Fibroblast of mammary gland (primary cell): ENCODE data around the gene MXD4.

Experiments
- DNase-seq: peaks from one replicate; pipeline ENCODE4 v3.0.0-alpha.2; 2010; ENCODE audit warnings: low read depth
- H3K4me3 ChIP-seq: 2 replicates; pipeline ENCODE4 v1.5.1; 2011; ENCODE audit warnings: low read depth, mild to moderate bottlenecking, low read length, moderate library complexity; ENCODE audit not compliant: control insufficient read depth
- TF ChIP-seq, protein P1 (sequence below): conservative IDR thresholded peaks from 2 replicates; pipeline ENCODE4 v1.5.1; 2011; ENCODE audit warnings: low read depth, low read length, inconsistent platforms; ENCODE audit not compliant: control insufficient read depth, insufficient read depth

The MXD4 gene, protein sequence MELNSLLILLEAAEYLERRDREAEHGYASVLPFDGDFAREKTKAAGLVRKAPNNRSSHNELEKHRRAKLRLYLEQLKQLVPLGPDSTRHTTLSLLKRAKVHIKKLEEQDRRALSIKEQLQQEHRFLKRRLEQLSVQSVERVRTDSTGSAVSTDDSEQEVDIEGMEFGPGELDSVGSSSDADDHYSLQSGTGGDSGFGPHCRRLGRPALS

GRCh38 chr4:2261853-2262144 lies at the start of gene MXD4:
Gene MXD4, minus strand, starts transcription at chr4:2262109. Its CDS starts 129 bp downstream, at chr4:2261980.
- peak within 1 kb of the TSS; percentile 83 for H3K4me3 ChIP-seq
- TF ChIP-seq, protein P1, sequence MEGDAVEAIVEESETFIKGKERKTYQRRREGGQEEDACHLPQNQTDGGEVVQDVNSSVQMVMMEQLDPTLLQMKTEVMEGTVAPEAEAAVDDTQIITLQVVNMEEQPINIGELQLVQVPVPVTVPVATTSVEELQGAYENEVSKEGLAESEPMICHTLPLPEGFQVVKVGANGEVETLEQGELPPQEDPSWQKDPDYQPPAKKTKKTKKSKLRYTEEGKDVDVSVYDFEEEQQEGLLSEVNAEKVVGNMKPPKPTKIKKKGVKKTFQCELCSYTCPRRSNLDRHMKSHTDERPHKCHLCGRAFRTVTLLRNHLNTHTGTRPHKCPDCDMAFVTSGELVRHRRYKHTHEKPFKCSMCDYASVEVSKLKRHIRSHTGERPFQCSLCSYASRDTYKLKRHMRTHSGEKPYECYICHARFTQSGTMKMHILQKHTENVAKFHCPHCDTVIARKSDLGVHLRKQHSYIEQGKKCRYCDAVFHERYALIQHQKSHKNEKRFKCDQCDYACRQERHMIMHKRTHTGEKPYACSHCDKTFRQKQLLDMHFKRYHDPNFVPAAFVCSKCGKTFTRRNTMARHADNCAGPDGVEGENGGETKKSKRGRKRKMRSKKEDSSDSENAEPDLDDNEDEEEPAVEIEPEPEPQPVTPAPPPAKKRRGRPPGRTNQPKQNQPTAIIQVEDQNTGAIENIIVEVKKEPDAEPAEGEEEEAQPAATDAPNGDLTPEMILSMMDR = no peak

DNA sequence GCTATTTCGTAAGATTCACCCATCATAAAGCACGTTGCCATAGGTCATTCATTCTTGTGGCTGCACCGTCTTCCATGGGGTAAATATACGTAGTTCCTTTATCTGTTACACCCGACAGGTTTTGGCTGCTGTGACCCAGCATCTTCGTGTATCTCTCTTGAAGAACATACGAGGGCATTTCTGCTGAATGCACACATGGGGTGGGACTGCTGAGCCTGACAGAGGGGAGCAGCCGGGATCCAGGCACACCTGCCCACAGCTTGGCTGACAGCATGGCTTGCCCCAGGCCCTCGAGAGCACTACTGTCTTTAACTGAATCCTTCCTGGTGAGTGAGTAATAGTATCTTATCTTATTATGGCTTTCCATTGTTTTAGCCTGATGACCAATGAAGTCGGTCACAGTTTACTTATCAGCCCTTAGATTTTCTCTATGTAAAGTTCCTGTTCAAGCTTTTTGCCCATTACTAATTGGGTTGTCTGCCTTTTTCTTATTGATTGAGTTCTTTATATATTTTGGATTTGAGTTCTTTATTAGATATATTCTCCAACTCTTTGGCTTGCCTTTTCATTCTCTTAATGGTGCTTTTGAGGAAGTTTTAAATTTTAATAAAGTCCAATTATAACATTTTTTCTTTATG lies 45.0 kb upstream of the MXD4 start:
- no peak for DNase-seq
- TF ChIP-seq, protein P1 = no peak
- H3K4me3 ChIP-seq = no peak overlapping the region

More at GRCh38 chr4:2261853-2262144, at the start of gene MXD4:
- no peak for DNase-seq

- no peak for DNase-seq
- TF ChIP-seq, protein P1 = no peak
Observed at GRCh38 chr4:2305766-2306501, 44.0 kb upstream of the MXD4 start.

GRCh38 chr4:2304877-2305561 lies 43.1 kb upstream of the MXD4 start:
- DNase-seq = no peak
- TF ChIP-seq, protein P1 = no peak
- H3K4me3 ChIP-seq = no peak overlapping the region

More at GRCh38 chr4:2305766-2306501, 44.0 kb upstream of the MXD4 start:
- no peak overlapping the region for H3K4me3 ChIP-seq

- TF ChIP-seq, protein P1 = no peak
- no peak for DNase-seq
- no peak overlapping the region for H3K4me3 ChIP-seq
Observed at GRCh38 chr4:2304321-2304876, 42.5 kb upstream of the MXD4 start.

GRCh38 chr4:2303686-2304320 lies 41.9 kb upstream of the MXD4 start:
- H3K4me3 ChIP-seq = no peak overlapping the region
- no peak for DNase-seq
- TF ChIP-seq, protein P1 = no peak
